GM18517 (cell line): Measurements from ENCODE around the gene STAT3.
"Not testable (repeated sequence)": the region's sequence is repeated elsewhere in the genome, so short reads cannot be mapped to it uniquely, and the experiment has no call there.

Source experiments
- ATAC-seq: cut with Tn5 transposase; IDR thresholded peaks from one replicate; pipeline ENCODE4 v1.9.1; 2021; ENCODE audit warnings: mild to moderate bottlenecking, moderate library complexity; ENCODE audit not compliant: unreplicated experiment

Gene STAT3

DNA sequence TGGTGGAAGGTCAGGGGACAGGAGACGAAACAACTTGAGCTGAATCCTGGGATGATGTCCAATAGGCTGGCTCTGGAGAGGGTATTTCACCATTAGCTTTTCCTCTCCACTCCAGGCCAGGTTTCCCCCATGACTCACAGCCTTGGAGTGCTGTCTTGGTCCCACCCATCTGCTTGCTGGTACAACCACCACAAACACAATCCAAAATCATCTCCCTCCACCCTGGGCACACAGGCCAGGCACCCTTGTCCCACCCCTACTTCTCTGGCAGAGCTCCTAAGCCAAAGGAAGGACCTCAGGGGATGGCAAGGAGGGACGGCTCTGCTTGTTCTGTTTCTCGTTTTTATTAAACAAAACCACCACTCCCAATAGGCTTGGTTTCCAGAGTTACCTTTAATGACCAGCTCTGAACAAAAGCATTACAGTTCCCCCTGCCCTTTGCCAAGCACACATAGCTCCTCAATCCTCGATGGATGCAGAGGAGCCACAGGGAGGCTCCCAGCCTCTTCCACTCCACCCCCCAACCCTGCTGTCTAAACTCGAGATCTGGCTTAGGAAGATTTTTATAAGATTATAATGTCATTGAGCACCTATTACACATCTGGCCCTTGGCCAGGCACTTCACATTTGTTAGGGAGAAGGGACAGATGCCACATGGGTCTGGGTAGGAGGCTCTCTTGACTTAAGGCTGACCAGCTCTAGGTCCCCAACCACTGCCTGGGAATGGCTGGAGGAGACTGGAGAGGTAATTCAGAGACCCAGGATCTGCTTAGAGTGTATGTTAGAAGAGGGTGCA is 21.5 kb upstream of the STAT3 start:
- ATAC-seq: no peak

DNA sequence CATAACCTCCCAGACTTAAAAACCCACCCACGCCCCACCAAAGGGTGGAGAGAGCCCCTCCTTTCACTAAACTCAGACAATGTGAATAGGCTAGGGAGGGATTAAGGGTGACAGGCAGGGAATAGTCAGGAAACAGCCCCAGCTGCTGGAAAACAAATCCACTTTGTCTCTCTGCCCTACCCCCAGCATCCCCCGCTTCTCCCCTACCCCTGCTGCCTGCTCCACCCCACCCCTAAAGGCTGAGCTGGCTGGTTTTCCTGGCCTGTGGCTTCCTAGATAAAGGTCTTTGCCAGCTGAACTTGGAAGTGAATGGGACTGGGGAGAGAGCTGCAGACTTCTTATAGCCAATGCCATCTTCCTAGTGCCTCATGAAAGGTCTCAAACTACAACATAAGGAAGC is 19.8 kb upstream of the STAT3 start:
- ATAC-seq: no peak

DNA sequence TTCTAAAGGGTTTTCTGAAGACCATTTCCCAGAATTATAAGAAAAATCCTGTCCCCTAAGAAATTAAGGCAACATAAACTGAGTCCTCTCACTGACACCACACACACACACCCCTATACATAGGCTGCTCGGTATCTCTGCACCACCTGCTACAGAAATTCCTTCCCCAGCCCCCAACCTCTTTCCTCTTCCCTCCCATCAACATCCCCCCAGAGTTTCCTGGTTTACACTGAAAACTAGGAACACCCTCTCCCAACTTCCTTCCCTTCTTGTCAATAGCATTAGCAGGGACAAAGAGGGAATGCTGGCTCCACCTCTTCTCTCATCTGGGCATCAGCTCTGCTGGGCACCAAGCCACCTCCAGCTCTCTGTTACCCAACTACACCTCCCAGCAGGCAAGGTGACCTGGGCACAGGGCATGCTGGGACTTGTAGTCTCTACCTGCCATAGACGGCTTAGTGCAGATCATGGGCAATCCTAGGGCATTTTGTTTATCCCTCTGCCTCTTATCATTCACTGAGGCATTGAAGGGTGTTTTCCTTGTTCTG is 19.1 kb upstream of the STAT3 start:
- ATAC-seq: no peak

DNA sequence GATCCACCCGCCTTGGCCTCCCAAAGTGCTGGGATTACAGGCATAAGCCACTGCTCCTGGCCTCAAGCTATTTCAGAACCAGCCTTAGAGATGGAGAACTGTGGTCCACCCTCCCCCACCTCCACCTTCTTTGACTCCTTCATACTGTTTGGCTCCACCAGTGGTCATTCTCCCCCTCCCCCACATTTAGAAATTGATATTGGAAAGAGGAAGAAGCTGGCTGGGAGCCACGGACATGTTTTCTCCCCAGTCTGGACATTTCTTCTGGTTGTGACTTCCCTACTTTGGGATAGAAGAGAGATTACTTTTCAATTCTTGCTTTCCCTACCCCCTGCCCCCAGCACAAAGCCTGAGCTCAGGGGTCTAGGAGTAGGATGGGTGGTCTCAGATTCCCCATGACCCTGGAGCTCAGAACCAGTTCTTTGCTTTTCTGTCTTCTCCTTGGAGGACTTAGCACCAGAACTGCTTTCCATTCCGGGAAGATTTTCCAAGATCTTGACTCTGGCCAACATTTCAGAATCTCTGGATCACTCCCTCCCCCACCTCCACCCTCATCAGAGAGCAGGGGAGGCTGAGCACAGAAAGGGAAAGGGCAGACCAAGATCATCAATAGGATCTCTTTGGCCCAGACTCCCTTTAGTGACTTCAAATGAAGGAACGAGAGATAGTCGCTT is 18.5 kb upstream of the STAT3 start:
- ATAC-seq: no peak

DNA sequence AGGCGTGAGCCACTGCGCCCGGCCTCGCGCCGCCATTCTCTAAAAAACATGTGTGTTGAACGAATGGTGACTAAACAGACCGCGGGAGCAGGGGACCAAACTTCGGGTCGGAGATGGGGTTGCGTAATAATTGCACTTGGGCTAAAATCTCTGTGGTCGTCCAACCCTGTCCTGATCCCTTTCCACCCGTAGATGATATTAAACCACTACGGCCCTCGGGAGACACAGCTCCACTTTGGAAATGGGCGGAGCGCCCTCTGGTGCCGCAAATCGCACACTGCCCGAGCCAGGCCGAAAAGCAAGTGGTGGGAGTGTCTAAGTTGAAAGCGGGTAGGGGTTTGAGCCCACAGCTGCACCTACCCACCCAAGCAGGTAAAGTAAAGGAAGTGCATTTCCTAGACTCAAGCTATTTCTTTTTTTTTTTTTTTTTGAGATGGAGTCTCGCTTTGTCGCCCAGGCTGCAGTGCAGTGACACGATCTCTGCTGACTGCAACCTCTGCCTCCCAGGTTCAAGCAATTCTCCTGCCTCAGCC is 17.8 kb upstream of the STAT3 start:
- ATAC-seq: no peak

DNA sequence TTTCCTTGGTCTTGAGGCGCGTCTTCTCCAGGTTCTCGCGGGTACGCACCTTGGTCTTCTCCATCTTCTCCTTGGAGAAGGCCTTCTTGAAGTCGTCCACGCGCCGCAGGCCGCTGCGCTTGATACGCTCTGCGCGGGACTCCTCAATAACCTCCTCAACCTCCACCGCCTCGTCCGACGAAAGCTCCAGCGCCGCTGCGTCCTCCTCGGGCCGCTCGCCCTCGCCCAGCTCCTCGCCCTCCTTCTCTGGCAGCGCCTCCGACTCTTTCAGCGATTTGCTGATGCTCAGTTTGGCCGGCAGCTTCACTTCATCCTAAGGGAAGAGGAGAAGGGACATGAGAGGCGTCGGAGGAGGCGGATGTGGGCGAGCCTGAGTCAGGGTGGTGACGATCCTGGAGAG is 16.8 kb upstream of the STAT3 start:
- ATAC-seq: no peak

DNA sequence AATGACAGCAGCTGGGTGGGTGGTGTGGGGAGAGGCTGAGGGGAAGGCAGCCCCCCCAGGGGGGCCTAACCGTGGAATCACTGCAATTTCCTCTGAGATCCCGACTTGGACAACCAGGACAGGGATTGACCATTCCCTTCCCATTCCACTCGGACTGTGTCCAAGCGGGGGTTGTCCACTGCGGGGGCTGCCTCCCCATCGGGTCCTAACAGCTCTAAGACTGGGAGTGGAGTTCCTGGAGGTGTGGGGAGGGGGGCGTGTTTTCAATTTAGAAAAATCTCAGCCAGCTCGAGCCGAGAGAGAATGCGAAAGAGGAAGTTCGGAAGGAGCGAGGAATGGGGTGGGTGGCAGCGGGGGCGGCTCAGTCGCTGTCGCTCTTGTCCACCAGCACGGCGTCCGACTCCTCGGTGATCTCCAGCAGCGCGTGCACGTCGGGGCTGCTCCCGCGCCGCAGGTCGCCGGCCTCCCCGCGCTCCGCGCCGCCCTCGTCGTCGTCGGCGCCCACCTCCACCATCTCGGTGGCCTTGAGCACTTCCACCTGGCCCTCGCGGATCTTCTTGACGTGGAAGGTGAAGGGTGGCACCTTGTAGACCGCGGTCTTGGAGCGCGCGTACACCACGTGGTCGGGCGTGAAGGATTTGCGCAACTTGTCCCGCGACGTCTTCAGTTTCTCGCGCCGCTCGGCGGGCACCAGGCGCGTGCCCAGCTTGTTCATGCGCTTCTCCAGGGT is 16.2 kb upstream of the STAT3 start:
- no peak for ATAC-seq

DNA sequence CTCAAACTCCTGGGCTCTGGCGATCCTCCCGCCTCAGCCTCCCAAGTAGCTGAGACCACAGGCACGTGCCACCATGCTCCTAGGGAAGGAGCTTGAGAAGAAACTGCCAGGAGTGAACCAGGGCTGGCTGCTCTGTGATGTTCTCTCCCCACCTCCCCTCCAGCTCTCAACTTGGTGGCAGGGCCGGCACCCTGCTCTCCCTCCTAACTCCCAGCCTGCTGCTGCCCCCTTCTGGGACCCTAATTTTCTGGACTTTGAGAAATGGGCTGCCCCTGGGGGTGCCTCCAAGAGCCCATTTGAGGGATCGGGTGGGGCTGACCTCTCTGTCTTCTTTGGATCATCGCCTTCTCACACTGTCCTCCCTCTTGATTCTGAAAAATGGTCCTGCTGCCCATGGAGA is 14.9 kb upstream of the STAT3 start:
- no peak for ATAC-seq

DNA sequence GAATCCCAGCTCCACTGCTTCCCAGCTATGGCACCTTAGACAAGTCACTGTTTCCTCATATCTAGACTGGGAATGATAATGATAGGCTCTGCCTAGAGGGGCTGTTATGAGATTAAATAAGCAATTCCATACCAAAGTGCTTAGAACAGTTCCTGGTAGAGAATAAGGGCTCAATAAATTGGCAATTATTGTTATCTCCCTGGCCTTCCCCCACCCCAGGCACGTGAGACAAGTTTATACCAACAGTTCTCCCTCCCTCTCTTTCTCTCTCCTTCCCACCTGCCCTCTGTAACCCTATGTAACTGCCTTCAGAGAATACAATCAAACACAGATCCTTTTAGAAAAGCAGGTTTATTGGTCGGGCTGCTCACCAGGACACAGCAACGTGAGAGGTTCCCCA is 13.9 kb upstream of the STAT3 start:
- ATAC-seq: no peak

DNA sequence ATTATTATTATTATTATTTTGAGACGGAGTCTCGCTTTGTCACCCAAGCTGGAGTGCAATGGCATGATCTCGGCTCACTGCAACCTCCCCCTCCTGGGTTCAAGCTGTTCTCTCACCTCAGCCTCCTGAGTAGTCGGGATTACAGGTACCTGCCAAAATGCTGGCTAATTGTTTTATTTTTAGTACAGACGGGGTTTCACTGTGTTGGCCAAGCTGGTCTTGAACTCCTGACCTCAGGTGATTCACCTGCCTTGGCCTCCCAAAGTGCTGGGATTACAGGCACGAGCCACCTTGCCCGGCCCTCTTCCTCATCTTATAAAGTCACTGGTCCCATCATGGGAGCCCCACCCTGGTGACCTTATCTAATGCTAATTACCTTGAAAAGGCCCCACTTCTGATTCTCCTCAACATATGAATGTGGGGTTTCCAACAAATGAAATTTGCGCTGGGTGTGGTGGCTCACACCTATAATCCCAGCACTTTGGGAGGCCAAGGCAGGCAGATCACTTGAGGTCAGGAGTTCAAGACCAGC is 12.7 kb upstream of the STAT3 start:
- not testable (repeated sequence) for ATAC-seq

DNA sequence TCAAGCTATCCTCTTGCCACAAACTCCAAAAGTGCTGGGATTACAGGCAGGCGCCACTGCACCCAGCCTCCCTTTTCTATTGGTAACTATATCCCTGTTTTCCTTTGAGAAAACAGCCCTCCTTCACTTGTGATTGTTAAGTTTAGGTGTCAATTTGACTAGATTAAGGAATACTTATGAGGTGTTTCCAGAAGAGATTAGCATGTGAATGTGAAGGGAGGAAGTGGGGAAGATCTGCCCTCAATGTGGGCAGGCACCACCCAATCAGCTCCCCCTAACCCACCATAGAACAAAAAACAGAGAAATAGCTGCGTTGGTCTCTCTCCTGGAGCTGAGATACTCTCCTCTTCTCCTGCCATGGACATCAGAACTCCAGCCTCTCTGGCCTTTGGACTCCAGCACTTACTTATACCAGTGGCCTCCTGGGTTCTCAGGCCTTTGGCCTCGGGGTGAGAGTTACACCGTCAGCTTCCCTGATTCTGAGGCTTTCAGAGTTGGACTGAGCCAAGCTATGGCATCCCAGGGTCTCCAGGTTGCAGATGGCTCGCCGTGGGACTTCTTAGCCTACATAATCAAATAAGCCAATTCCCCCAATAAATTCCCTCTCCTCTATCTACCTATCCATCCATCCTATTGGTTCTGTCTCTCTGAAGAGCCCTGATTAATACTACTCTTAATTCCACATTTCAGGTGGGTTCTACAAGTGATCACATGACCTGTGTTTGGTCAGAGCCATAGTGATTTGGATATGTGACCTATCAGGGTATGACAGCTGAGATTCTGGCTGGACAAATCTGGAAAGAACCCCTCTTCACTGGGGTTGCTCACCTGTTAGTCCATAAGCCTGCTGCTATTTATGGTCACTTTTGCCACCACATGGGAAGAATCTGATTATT is 12.0 kb upstream of the STAT3 start:
- no peak for ATAC-seq

DNA sequence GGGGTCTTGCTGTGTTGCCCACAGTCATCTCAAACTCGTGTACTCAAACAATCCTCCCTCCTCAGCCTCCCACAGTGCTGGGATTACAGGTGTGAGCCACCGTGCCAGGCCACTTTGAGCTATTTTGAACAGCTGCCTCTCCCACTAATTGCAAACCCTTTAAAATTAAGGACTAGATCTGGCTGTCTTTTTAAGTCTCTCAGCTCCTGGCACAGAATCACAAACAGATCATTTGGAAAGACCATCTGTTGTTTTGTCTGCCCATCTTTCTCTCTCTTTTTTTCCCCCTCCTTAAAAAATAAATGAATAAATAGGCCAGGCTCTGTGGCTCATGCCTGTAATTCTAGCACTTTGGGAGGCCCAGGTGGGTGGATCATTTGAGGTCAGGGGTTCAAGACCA is 10.9 kb upstream of the STAT3 start:
- ATAC-seq: no peak

DNA sequence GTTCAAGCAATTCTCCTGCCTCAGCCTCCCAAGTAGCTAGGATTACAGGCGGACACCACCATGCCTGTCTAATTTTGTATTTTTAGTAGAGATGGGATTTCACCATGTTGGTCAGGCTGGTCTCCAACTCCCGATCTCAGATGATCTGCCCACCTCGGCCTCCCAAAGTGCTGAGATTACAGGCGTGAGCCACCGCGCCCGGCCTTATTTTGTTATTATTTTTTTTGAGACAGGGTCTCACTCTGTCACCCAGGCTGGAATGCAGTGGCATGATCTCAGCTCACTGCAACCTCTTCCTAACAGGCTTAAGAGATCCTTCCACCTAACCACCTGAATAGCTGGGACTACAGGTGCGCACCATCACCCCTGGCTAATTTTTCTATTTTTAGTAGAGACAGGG is 7.4 kb upstream of the STAT3 start:
- not testable (repeated sequence) for ATAC-seq

DNA sequence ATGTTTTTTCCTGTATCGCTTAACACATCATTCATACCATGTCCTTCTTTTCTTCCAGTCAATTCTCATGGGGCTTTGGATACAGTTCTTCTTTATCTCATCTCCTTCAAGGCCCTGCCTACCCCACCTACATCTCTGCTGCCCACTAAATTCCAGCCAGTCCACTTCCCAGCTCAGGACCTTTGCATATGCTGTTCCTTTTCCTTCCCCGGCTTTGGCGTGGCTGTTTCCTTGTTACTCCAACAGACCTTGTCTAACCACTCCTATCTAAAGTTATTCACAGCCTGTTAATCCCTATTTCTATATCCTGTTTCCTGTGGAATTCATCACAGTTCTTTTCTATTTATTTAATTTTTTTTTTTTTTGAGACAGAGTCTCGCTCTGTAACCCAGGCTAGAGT is 6.6 kb upstream of the STAT3 start:
- no peak for ATAC-seq

DNA sequence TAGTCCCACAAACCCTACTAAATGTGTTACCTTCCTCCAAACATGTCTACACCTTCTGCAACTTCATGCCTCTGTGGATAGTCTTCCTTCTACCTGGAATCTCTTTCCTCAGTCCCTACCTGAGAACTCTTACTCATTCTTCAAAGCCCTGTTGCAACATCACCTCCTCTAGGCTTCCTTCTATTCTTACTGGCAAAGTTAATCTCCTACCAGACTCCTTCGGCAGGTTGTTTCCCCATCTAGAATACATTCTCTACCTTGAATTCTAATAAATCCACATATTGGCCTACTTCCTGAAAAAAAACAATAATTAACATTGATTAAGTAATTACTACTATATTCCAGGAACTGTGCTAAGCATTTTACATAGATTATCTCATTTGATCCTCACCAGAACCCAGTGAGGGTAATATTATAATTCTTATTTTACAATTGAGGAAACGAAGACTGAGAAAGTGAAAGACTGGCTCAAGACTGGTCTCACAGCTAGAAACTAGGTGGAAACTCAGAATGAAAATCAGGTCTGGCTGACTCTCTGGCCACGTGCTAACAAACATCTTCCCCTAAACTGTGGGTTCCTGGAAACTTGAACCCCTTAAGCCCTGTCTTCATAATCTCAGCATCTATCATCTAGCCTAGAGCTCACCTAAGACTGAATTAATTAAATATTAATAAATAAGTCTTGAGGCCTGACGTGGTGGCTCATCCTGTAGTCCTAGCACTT is 4.6 kb upstream of the STAT3 start:
- ATAC-seq: no peak

DNA sequence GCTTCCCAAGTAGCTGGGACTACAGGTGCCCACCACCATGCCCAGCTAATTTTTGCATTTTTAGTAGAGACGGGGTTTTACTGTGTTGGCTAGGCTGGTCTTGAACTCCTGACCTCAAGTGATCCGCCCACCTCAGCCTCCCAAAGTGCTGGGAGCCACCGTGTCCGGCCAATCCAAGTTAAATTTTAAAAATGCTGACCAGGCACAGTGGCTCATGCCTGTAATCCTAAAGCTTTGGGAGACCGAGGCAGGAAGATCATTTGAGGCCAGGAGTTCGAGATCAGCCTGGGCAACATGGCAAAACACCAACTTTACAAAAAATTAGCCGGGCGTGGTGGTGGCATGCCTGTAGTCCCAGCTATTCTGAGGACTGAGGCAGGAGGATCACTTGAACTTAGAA is 3.2 kb upstream of the STAT3 start:
- ATAC-seq: not testable (repeated sequence)

DNA sequence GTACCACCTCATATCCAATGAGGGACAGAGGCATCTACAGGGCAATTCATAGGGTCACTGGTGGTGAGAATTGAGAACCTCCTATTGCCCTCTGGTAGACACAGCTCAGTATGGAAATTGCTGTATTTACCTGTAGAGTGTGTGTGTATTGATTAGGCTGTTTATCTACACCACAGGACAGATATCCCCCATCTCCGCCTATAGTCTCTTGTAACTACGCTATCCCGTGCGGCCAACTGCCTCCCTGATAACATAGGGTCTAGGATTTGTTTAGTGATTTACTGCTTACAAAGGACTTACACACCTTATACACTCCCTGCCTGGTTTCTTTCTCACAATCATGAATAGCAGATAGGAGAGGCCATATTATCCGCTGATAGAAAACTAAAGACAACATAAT is 1.7 kb upstream of the STAT3 start:
- ATAC-seq: no peak

DNA sequence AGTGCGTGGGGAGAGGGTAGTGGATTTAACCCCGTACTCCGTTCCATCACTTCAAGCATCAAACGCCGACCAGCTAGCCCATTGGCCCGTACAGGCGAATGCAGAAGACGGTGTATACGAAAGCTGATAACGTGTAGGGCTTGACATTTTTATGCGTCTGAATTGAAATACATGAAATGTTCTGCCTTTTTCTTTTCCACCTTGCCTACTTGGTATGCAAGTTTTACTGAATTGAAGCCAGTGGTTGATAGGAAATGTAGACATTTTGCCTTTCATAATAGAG is 834 bp upstream of the STAT3 start:
- no peak for ATAC-seq

DNA sequence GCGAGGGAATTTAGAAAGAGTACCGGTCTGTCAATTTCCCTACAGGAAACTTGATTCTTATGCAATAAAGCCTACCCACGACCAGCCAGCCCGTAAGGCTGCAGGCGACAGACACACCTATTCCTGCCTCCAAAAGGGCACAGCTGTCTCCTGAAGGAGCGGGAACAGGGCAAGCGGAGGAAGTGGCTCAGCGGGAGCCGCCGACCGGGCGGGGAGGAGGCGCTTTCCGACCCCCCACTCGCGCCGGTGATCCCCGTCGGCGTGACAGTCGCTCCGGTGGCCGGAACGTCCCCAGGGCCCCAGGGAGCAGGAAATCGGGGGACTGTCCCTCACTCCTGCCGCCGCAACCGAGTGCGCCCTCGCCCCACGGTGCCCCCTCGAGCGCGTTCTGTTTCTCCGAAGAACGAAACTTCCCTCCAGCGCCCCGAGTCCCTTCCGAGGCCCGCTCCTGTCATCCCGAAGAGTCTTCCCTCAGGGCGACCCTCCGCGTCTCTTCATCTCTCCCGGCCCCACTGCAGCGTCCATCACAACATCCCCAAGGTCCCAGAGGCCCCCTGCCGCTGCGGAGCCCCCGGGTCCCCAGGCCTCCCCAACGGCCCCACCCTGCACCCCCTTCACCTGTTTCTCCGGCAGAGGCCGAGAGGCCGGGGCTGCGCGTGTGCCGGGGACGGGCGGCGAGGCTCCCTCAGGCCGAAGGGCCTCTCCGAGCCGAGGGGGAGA is 421 bp downstream of the STAT3 start:
- ATAC-seq: no peak
